OCI-LY3 (cell line): ENCODE data around the gene SNED1.

ENCODE experiments used
- H2AFZ ChIP-seq: fragments of 200-600, 300-600 bp; shearing (Covaris generic); 2 replicates; pipeline ENCODE4 v1.6.0; 2014; ENCODE audit warnings: antibody characterized with exemption, low read depth, low read length
- H3K27ac ChIP-seq: fragments of 200-600, 300-600 bp; sonication (generic); 2 replicates; pipeline ENCODE4 v1.5.1; 2014; ENCODE audit warnings: mild to moderate bottlenecking, low read length, moderate library complexity, mixed read lengths
- H3K27me3 ChIP-seq: fragments of 200-600, 300-600 bp; sonication (generic); 2 replicates; pipeline ENCODE4 v1.6.1; 2014; ENCODE audit warnings: low read depth, low read length, mixed read lengths
- H3K36me3 ChIP-seq: fragments of 200-600, 300-600 bp; sonication (generic); replicated peaks from 2 replicates; pipeline ENCODE3; 2014; ENCODE audit warnings: low read depth, low read length, mixed read lengths
- H3K4me1 ChIP-seq: fragments of 300-600, 200-600 bp; sonication (generic); 2 replicates; pipeline ENCODE4 v1.6.1; 2014; ENCODE audit warnings: low read length, mixed read lengths
- H3K4me2 ChIP-seq: fragments of 200-600, 300-600 bp; sonication (generic); 2 replicates; pipeline ENCODE4 v1.6.1; 2014; ENCODE audit warnings: low read length, mixed read lengths
- H3K4me3 ChIP-seq: fragments of 300-600, 200-600 bp; sonication (generic); 2 replicates; pipeline ENCODE4 v1.5.1; 2014; ENCODE audit warnings: antibody characterized with exemption, mild to moderate bottlenecking, low read length, moderate library complexity
- H3K79me2 ChIP-seq: fragments of 300-600, 200-600 bp; shearing (Covaris generic); 2 replicates; pipeline ENCODE4 v1.6.1; 2014; ENCODE audit warnings: mild to moderate bottlenecking, low read length, mixed read lengths
- H3K9ac ChIP-seq: fragments of 300-600, 200-600 bp; shearing (Covaris generic); 2 replicates; pipeline ENCODE4 v1.6.0; 2014; ENCODE audit warnings: mild to moderate bottlenecking, low read length, moderate library complexity
- H3K9me3 ChIP-seq: fragments of 200-600, 300-600 bp; shearing (Covaris generic); 2 replicates; pipeline ENCODE4 v1.6.1; 2014; ENCODE audit warnings: low read length, mixed read lengths; ENCODE audit not compliant: insufficient read depth
- H4K20me1 ChIP-seq: fragments of 200-600, 300-600 bp; sonication (generic); 2 replicates; pipeline ENCODE4 v1.6.1; 2016; ENCODE audit warnings: low read length, mixed read lengths; ENCODE audit not compliant: insufficient read depth
- EZH2phosphoT487 ChIP-seq: fragments of 200-600 bp; shearing (Covaris generic); IDR thresholded peaks from 2 replicates; pipeline ENCODE4 v1.6.1; 2018; ENCODE audit warnings: antibody characterized with exemption, mixed run types, low read depth
- TF ChIP-seq, protein P1 (sequence below): fragments of 200-600, 300-600 bp; sonication (generic); IDR thresholded peaks from 2 replicates; pipeline ENCODE4 v1.5.1; 2014; ENCODE audit warnings: antibody characterized with exemption, low read length, low read depth

Gene SNED1

DNA sequence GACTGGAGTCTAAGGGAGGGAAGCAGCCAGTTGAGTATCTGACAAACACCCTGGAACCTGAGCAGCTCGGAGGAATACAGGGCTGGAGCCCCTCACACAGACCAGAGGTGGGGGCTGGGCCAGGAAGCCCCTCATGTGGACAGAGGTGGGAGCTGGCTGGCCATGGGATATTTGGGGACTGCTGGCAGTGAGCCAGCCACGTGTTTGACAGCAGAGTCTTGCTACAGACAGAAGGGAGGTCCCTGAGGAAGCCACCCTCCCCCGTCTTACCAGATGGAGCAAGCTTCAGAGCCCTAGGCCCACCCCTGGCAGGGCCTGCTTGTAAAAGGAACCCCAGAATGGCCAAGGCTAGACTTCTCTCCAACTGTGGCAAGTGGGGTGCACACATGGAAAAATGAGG is 107.2 kb downstream of the SNED1 start:
- Histone ChIP-seq H3K4me1 (peaks cover 24% of the 10 kb centered on the region), H3K79me2 (peaks cover 53% of the 10 kb centered on the region), H4K20me1 (no peaks in the 10 kb centered on the region), H3K27ac (no peak overlapping the region), H3K9me3 (no peaks in the 10 kb centered on the region), H3K4me3 (no peak overlapping the region), H3K36me3 (peaks cover 25% of the 10 kb centered on the region), H3K4me2 (no peak overlapping the region), H2AFZ (no peak overlapping the region), H3K9ac (no peak overlapping the region), H3K27me3 (no peaks in the 10 kb centered on the region)
- TF ChIP-seq, protein P1, sequence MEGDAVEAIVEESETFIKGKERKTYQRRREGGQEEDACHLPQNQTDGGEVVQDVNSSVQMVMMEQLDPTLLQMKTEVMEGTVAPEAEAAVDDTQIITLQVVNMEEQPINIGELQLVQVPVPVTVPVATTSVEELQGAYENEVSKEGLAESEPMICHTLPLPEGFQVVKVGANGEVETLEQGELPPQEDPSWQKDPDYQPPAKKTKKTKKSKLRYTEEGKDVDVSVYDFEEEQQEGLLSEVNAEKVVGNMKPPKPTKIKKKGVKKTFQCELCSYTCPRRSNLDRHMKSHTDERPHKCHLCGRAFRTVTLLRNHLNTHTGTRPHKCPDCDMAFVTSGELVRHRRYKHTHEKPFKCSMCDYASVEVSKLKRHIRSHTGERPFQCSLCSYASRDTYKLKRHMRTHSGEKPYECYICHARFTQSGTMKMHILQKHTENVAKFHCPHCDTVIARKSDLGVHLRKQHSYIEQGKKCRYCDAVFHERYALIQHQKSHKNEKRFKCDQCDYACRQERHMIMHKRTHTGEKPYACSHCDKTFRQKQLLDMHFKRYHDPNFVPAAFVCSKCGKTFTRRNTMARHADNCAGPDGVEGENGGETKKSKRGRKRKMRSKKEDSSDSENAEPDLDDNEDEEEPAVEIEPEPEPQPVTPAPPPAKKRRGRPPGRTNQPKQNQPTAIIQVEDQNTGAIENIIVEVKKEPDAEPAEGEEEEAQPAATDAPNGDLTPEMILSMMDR, result no peak
- no peak for TF ChIP-seq EZH2phosphoT487

DNA sequence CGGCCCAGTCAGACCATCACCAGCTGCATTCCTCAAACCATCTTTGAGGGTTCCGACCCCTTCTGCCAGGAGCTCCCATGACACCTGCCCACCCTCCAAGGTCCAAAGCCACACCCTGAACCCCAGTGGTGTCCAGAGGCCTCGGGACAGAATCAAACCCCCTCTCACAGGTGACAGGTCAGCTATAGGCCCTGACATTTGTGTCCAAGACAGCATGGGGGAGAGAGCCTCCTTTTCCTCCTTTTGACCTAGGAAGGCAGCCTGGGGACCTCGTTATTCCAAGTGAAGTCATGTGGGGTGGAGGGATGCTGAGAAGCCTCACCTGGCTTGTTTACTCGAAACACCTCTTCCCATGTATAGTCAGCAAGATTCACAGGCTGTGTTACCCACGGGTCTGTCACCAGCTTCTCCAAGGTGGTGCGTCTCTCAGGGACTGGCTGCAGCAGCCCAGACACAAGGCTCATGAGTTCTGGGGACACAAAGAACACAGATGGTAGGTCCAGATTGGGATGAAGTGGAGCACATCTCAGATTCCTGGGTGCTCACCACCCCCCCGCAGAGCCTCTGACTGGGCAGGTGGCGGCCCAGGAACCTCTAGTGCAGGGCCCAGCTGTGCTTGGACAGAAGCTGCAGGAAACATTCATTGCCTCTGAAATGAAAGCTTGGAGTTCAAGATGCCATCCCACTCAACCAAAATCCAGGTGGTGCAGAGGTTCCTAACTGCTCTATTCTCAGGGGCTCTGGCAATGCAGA is 108.8 kb downstream of the SNED1 start:
- TF ChIP-seq EZH2phosphoT487, result no peak
- TF ChIP-seq, protein P1, result no peak

DNA sequence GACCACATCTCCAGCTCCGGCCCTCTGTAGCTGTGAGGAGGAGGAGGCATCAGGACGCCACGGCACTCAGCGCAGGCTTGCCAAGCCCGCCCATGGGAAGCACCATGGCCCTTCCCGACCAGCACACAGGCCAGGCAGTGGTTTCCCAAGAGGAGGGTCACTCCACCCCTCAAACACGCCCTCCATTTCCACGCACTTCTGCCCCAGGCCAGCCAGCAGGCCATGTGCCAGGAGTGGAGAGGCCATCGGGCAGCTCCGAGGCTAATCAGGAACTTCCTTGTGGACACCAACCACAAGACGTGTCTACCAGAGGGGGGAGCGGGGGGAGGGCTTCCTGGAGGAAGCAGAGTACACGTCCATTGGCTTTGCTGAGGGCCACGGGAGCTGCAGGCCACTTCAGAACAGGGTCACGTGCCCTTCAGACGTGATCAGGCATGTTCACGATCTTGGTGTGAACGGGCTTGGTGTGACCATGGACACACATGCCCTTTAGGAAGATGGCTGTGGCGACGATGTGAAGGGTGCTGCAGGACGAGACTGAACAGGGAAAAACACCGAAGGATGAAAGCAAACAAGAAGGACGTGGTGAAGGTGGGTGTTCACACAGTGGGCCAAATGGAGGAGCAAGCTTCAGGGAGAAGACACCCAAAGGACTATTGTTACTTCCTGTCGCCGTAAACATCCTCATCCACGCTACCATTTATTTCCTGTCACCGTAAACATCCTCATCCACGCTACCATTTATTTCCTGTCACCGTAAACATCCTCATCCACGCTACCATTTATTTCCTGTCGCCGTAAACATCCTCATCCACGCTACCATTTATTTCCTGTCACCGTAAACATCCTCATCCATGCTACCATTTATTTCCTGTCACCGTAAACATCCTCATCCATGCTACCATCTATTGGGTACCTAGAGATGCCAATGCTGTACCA is 110.1 kb downstream of the SNED1 start:
- H3K4me1 ChIP-seq, result peaks cover 30% of the 10 kb centered on the region
- no peak overlapping the region for H3K4me2 ChIP-seq

More for the DNA sequence above, 108.8 kb downstream of the SNED1 start:
- peaks cover 29% of the 10 kb centered on the region for H3K36me3 ChIP-seq
- no peak overlapping the region for H3K4me2 ChIP-seq
- H3K9me3 ChIP-seq, result no peaks in the 10 kb centered on the region
- H4K20me1 ChIP-seq, result no peaks in the 10 kb centered on the region
- peaks cover 50% of the 10 kb centered on the region for H3K79me2 ChIP-seq
- H3K27me3 ChIP-seq, result no peaks in the 10 kb centered on the region
- H3K4me3 ChIP-seq, result no peak overlapping the region
- no peak overlapping the region for H2AFZ ChIP-seq
- no peak overlapping the region for H3K27ac ChIP-seq
- no peak overlapping the region for H3K9ac ChIP-seq
- H3K4me1 ChIP-seq, result peaks cover 35% of the 10 kb centered on the region

More for the DNA sequence above, 110.1 kb downstream of the SNED1 start:
- Histone ChIP-seq H3K27ac (no peak overlapping the region), H3K9ac (no peak overlapping the region), H3K27me3 (no peaks in the 10 kb centered on the region), H3K79me2 (peaks cover 36% of the 10 kb centered on the region), H3K4me3 (no peak overlapping the region), H4K20me1 (no peaks in the 10 kb centered on the region), H2AFZ (no peak overlapping the region), H3K9me3 (no peaks in the 10 kb centered on the region), H3K36me3 (peaks cover 39% of the 10 kb centered on the region)
- TF ChIP-seq EZH2phosphoT487, result no peak
- TF ChIP-seq, protein P1, result no peak
